Measurements from ENCODE around the gene OTULIN. TPM values are rescaled to one million over a fixed set of nuclear protein-coding genes. Genes with fewer than 3 reads are reported as not detected.

The OTULIN gene
- total and polyA plus RNA-seq, 4 donors: 8.6 to 44.4 (median 12.1) TPM

GRCh38 chr5:14699159-14699558 is 34.6 kb downstream of the OTULIN start:
- no peak overlapping the region for H3K9ac ChIP-seq (ENCODE audit: low read depth in 1 of 2, low read length in 2 of 2)
- WGBS: 98% methylated on average over 2 of the region's 2 CpGs
- no peak for TF ChIP-seq HNF4G (IDR thresholded peaks at IDR 0.05)
- no peak for TF ChIP-seq RXRA (IDR thresholded peaks at IDR 0.05)
- H3K27me3 ChIP-seq (ENCODE audit: control insufficient read depth in 4 of 4, insufficient read depth in 4 of 4, low read length in 3 of 4): no peaks in the 10 kb centered on the region
- no peak for DNase-seq (ENCODE audit: low spot score)
- H3K36me3 ChIP-seq (ENCODE audit: control insufficient read depth in 4 of 4, insufficient read depth in 3 of 4, low read depth in 1 of 4, low read length in 3 of 4): peaks cover 5 to 16% (median 9%) of the 10 kb centered on the region in 4 donors
- no peaks in the 10 kb centered on the region for H3K9me3 ChIP-seq (ENCODE audit: control insufficient read depth in 4 of 4, low read length in 3 of 4)
- H3K4me1 ChIP-seq (ENCODE audit: control insufficient read depth in 4 of 4, insufficient read depth in 4 of 4, low read length in 3 of 4): peaks cover 11 to 33% (median 27%) of the 10 kb centered on the region in 4 donors
- H3K4me3 ChIP-seq (ENCODE audit: low read depth in 1 of 3, low read length in 3 of 3): no peak overlapping the region
- peak overlapping the region in 1 of 2 donors; percentile 58 for H3K27ac ChIP-seq (ENCODE audit: low read depth in 1 of 2, low read length in 2 of 2)

GRCh38 chr5:14699807-14700400 is 35.4 kb downstream of the OTULIN start:
- no peak for DNase-seq (ENCODE audit: low spot score)
- Histone ChIP-seq H3K9me3 (ENCODE audit: control insufficient read depth in 4 of 4, low read length in 3 of 4) (no peaks in the 10 kb centered on the region), H3K27ac (ENCODE audit: low read depth in 1 of 2, low read length in 2 of 2) (no peak overlapping the region), H3K36me3 (ENCODE audit: control insufficient read depth in 4 of 4, insufficient read depth in 3 of 4, low read depth in 1 of 4, low read length in 3 of 4) (peaks cover 3 to 16% (median 9%) of the 10 kb centered on the region in 4 donors), H3K4me3 (ENCODE audit: low read depth in 1 of 3, low read length in 3 of 3) (no peak overlapping the region), H3K27me3 (ENCODE audit: control insufficient read depth in 4 of 4, insufficient read depth in 4 of 4, low read length in 3 of 4) (no peaks in the 10 kb centered on the region), H3K9ac (ENCODE audit: low read depth in 1 of 2, low read length in 2 of 2) (no peak overlapping the region), H3K4me1 (ENCODE audit: control insufficient read depth in 4 of 4, insufficient read depth in 4 of 4, low read length in 3 of 4) (peaks cover 11 to 36% (median 30%) of the 10 kb centered on the region in 4 donors)
- WGBS: 89% methylated on average over 8 of the region's 8 CpGs
- no peak for TF ChIP-seq RXRA (IDR thresholded peaks at IDR 0.05)
- TF ChIP-seq NR2F2 (IDR thresholded peaks at IDR 0.05): no peak
- no peak for TF ChIP-seq JUND (IDR thresholded peaks at IDR 0.05)
- no peak for TF ChIP-seq FOXA2 (IDR thresholded peaks at IDR 0.05)
- TF ChIP-seq FOXA1 (IDR thresholded peaks at IDR 0.05): no peak
- TF ChIP-seq GABPA (IDR thresholded peaks at IDR 0.05 in 1 of 2, conservative IDR thresholded peaks at IDR 0.05 in 1 of 2): no peak
- TF ChIP-seq REST (IDR thresholded peaks at IDR 0.05): no peak
- TF ChIP-seq YY1 (IDR thresholded peaks at IDR 0.05): no peak
- TF ChIP-seq TAF1 (conservative IDR thresholded peaks at IDR 0.05): no peak
- no peak for TF ChIP-seq ATF3 (IDR thresholded peaks at IDR 0.05)
- no peak for TF ChIP-seq MAX (IDR thresholded peaks at IDR 0.05)
- no peak for TF ChIP-seq EGR1 (IDR thresholded peaks at IDR 0.05; ENCODE audit: low read depth in 2 of 2)
- TF ChIP-seq CTCF (IDR thresholded peaks at IDR 0.05; ENCODE audit: low read depth, low read length, missing input control): no peak
- no peak for TF ChIP-seq HNF4A (conservative IDR thresholded peaks at IDR 0.05)
- no peak for TF ChIP-seq SP1 (IDR thresholded peaks at IDR 0.05)
- TF ChIP-seq HNF4G (IDR thresholded peaks at IDR 0.05): no peak
- no peak for TF ChIP-seq ZBTB33 (IDR thresholded peaks at IDR 0.05)
- TF ChIP-seq RAD21 (IDR thresholded peaks at IDR 0.05): no peak

Measured in liver (tissue), 9 donors.